ENCODE measurements around the gene ISYNA1.

The ISYNA1 gene

GRCh38 chr19:18456279-18456678 is 18.3 kb upstream of the ISYNA1 start:
- peaks cover 9% of the 10 kb centered on the region for H3K36me3 ChIP-seq (ENCODE audit: control insufficient read depth, insufficient read depth, low read length)
- H3K4me1 ChIP-seq (ENCODE audit: control insufficient read depth, insufficient read depth, low read length), result peaks cover 2% of the 10 kb centered on the region
- no peaks in the 10 kb centered on the region for H3K9me3 ChIP-seq (ENCODE audit: control insufficient read depth, low read length)
- no peak overlapping the region for H3K27ac ChIP-seq (ENCODE audit: insufficient read depth, low read depth, low read length, poor library complexity, severe bottlenecking)
- H3K4me3 ChIP-seq (ENCODE audit: insufficient read depth, low read depth, low read length), result no peak overlapping the region
- H3K27me3 ChIP-seq (ENCODE audit: control insufficient read depth, insufficient read depth, low read length, poor library complexity, severe bottlenecking), result no peaks in the 10 kb centered on the region
- WGBS, 2 experiments, result 93 to 96% methylated on average over 4 of the region's 4 CpGs

GRCh38 chr19:18453269-18454024 is 15.5 kb upstream of the ISYNA1 start:
- no peak overlapping the region for H3K27ac ChIP-seq (ENCODE audit: insufficient read depth, low read depth, low read length, poor library complexity, severe bottlenecking)
- H3K27me3 ChIP-seq (ENCODE audit: control insufficient read depth, insufficient read depth, low read length, poor library complexity, severe bottlenecking), result no peaks in the 10 kb centered on the region
- H3K9me3 ChIP-seq (ENCODE audit: control insufficient read depth, low read length), result no peaks in the 10 kb centered on the region
- no peak overlapping the region for H3K4me3 ChIP-seq (ENCODE audit: insufficient read depth, low read depth, low read length)
- peaks cover 6% of the 10 kb centered on the region for H3K36me3 ChIP-seq (ENCODE audit: control insufficient read depth, insufficient read depth, low read length)
- peaks cover 10% of the 10 kb centered on the region for H3K4me1 ChIP-seq (ENCODE audit: control insufficient read depth, insufficient read depth, low read length)
- WGBS, 2 experiments, result 93 to 94% methylated on average over 10 of the region's 10 CpGs

GRCh38 chr19:18452386-18452785 is 14.5 kb upstream of the ISYNA1 start:
- no peaks in the 10 kb centered on the region for H3K27me3 ChIP-seq (ENCODE audit: control insufficient read depth, insufficient read depth, low read length, poor library complexity, severe bottlenecking)
- peaks cover 6% of the 10 kb centered on the region for H3K36me3 ChIP-seq (ENCODE audit: control insufficient read depth, insufficient read depth, low read length)
- no peak overlapping the region for H3K4me3 ChIP-seq (ENCODE audit: insufficient read depth, low read depth, low read length)
- H3K4me1 ChIP-seq (ENCODE audit: control insufficient read depth, insufficient read depth, low read length), result peaks cover 10% of the 10 kb centered on the region
- 78 to 80% methylated on average over 3 of the region's 3 CpGs for WGBS, 2 experiments
- H3K9me3 ChIP-seq (ENCODE audit: control insufficient read depth, low read length), result no peaks in the 10 kb centered on the region
- no peak overlapping the region for H3K27ac ChIP-seq (ENCODE audit: insufficient read depth, low read depth, low read length, poor library complexity, severe bottlenecking)

- no peak overlapping the region for H3K4me3 ChIP-seq (ENCODE audit: insufficient read depth, low read depth, low read length)
- peaks cover 19% of the 10 kb centered on the region for H3K4me1 ChIP-seq (ENCODE audit: control insufficient read depth, insufficient read depth, low read length)
- H3K36me3 ChIP-seq (ENCODE audit: control insufficient read depth, insufficient read depth, low read length), result peaks cover 9% of the 10 kb centered on the region
- no peaks in the 10 kb centered on the region for H3K9me3 ChIP-seq (ENCODE audit: control insufficient read depth, low read length)
- H3K27ac ChIP-seq (ENCODE audit: insufficient read depth, low read depth, low read length, poor library complexity, severe bottlenecking), result no peak overlapping the region
- H3K27me3 ChIP-seq (ENCODE audit: control insufficient read depth, insufficient read depth, low read length, poor library complexity, severe bottlenecking), result no peaks in the 10 kb centered on the region
- 57% methylated on average over 26 of the region's 26 CpGs for WGBS, 2 experiments
Observed at GRCh38 chr19:18450931-18451836, 13.3 kb upstream of the ISYNA1 start.

- H3K27ac ChIP-seq (ENCODE audit: insufficient read depth, low read depth, low read length, poor library complexity, severe bottlenecking), result no peak overlapping the region
- H3K9me3 ChIP-seq (ENCODE audit: control insufficient read depth, low read length), result no peaks in the 10 kb centered on the region
- H3K4me3 ChIP-seq (ENCODE audit: insufficient read depth, low read depth, low read length), result no peak overlapping the region
- H3K36me3 ChIP-seq (ENCODE audit: control insufficient read depth, insufficient read depth, low read length), result peaks cover 15% of the 10 kb centered on the region
- H3K4me1 ChIP-seq (ENCODE audit: control insufficient read depth, insufficient read depth, low read length), result peaks cover 19% of the 10 kb centered on the region
- no peaks in the 10 kb centered on the region for H3K27me3 ChIP-seq (ENCODE audit: control insufficient read depth, insufficient read depth, low read length, poor library complexity, severe bottlenecking)
- WGBS, 2 experiments, result 89 to 90% methylated on average over 33 of the region's 33 CpGs
Observed at GRCh38 chr19:18450021-18450930, 12.3 kb upstream of the ISYNA1 start.

- Histone ChIP-seq H3K4me3 (ENCODE audit: insufficient read depth, low read depth, low read length) (no peak overlapping the region), H3K9me3 (ENCODE audit: control insufficient read depth, low read length) (no peaks in the 10 kb centered on the region), H3K36me3 (ENCODE audit: control insufficient read depth, insufficient read depth, low read length) (peaks cover 15% of the 10 kb centered on the region), H3K27ac (ENCODE audit: insufficient read depth, low read depth, low read length, poor library complexity, severe bottlenecking) (no peak overlapping the region), H3K4me1 (ENCODE audit: control insufficient read depth, insufficient read depth, low read length) (peaks cover 19% of the 10 kb centered on the region), H3K27me3 (ENCODE audit: control insufficient read depth, insufficient read depth, low read length, poor library complexity, severe bottlenecking) (no peaks in the 10 kb centered on the region)
- WGBS, 2 experiments, result 95 to 96% methylated on average over 14 of the region's 14 CpGs
Observed at GRCh38 chr19:18449552-18449951, 11.6 kb upstream of the ISYNA1 start.

- 87 to 90% methylated on average over 12 of the region's 12 CpGs for WGBS, 2 experiments
- Histone ChIP-seq H3K36me3 (ENCODE audit: control insufficient read depth, insufficient read depth, low read length) (peaks cover 18% of the 10 kb centered on the region), H3K4me3 (ENCODE audit: insufficient read depth, low read depth, low read length) (no peak overlapping the region), H3K9me3 (ENCODE audit: control insufficient read depth, low read length) (no peaks in the 10 kb centered on the region), H3K27ac (ENCODE audit: insufficient read depth, low read depth, low read length, poor library complexity, severe bottlenecking) (no peak overlapping the region), H3K27me3 (ENCODE audit: control insufficient read depth, insufficient read depth, low read length, poor library complexity, severe bottlenecking) (no peaks in the 10 kb centered on the region), H3K4me1 (ENCODE audit: control insufficient read depth, insufficient read depth, low read length) (peaks cover 19% of the 10 kb centered on the region)
Observed at GRCh38 chr19:18446811-18447359, 9.0 kb upstream of the ISYNA1 start.

- 96% methylated on average over 34 of the region's 34 CpGs for WGBS, 2 experiments
- H3K9me3 ChIP-seq (ENCODE audit: control insufficient read depth, low read length), result no peaks in the 10 kb centered on the region
- H3K4me3 ChIP-seq (ENCODE audit: insufficient read depth, low read depth, low read length), result no peak overlapping the region
- no peaks in the 10 kb centered on the region for H3K27me3 ChIP-seq (ENCODE audit: control insufficient read depth, insufficient read depth, low read length, poor library complexity, severe bottlenecking)
- H3K36me3 ChIP-seq (ENCODE audit: control insufficient read depth, insufficient read depth, low read length), result peaks cover 14% of the 10 kb centered on the region
- H3K4me1 ChIP-seq (ENCODE audit: control insufficient read depth, insufficient read depth, low read length), result peaks cover 17% of the 10 kb centered on the region
- no peak overlapping the region for H3K27ac ChIP-seq (ENCODE audit: insufficient read depth, low read depth, low read length, poor library complexity, severe bottlenecking)
Observed at GRCh38 chr19:18446145-18446810, 8.3 kb upstream of the ISYNA1 start.

- 87 to 91% methylated on average over 15 of the region's 15 CpGs for WGBS, 2 experiments
- no peaks in the 10 kb centered on the region for H3K27me3 ChIP-seq (ENCODE audit: control insufficient read depth, insufficient read depth, low read length, poor library complexity, severe bottlenecking)
- peaks cover 14% of the 10 kb centered on the region for H3K36me3 ChIP-seq (ENCODE audit: control insufficient read depth, insufficient read depth, low read length)
- H3K9me3 ChIP-seq (ENCODE audit: control insufficient read depth, low read length), result no peaks in the 10 kb centered on the region
- H3K27ac ChIP-seq (ENCODE audit: insufficient read depth, low read depth, low read length, poor library complexity, severe bottlenecking), result no peak overlapping the region
- H3K4me1 ChIP-seq (ENCODE audit: control insufficient read depth, insufficient read depth, low read length), result peaks cover 9% of the 10 kb centered on the region
- no peak overlapping the region for H3K4me3 ChIP-seq (ENCODE audit: insufficient read depth, low read depth, low read length)
Observed at GRCh38 chr19:18445262-18445948, 7.5 kb upstream of the ISYNA1 start.

Data from ectodermal cell (in vitro differentiated cells).